WTC11 (cell line): ENCODE measurements around the gene TLE3.

ENCODE experiments used
- CREB1 ChIP-seq: sonication (generic); formaldehyde crosslinking; IDR thresholded peaks from 2 replicates; pipeline ENCODE4 v1.8.0; 2023; ENCODE audit warnings: mild to moderate bottlenecking, missing genetic modification reagents
- EMX1 ChIP-seq: fragments of 250-450 bp; sonication (Bioruptor Pico); IDR thresholded peaks from 2 replicates; pipeline ENCODE4 v1.8.0; 2021; ENCODE audit warnings: mild to moderate bottlenecking
- JUN ChIP-seq: sonication (generic); formaldehyde crosslinking; IDR thresholded peaks from 2 replicates; pipeline ENCODE4 v1.8.0; 2023; ENCODE audit warnings: mild to moderate bottlenecking, missing genetic modification reagents
- KAT7 ChIP-seq: sonication (generic); formaldehyde crosslinking; IDR thresholded peaks from 2 replicates; pipeline ENCODE4 v1.8.1; 2023; ENCODE audit warnings: missing genetic modification reagents, mild to moderate bottlenecking, borderline replicate concordance
- NR3C1 ChIP-seq: sonication (generic); formaldehyde crosslinking; conservative IDR thresholded peaks from 2 replicates; pipeline ENCODE4 v1.8.1; 2023; ENCODE audit warnings: low read depth, mild to moderate bottlenecking, missing genetic modification reagents
- ZNF232 ChIP-seq: sonication (generic); formaldehyde crosslinking; IDR thresholded peaks from 2 replicates; pipeline ENCODE4 v1.8.0; 2022; ENCODE audit warnings: mild to moderate bottlenecking, missing genetic modification reagents
- TF ChIP-seq, protein P1 (sequence below): fragments of 200-600 bp; IDR thresholded peaks from 2 replicates; pipeline ENCODE4 v1.8.0; 2022; ENCODE audit warnings: antibody characterized with exemption
- TF ChIP-seq, protein P2 (sequence below): sonication (generic); formaldehyde crosslinking; IDR thresholded peaks from 2 replicates; pipeline ENCODE4 v1.8.0; 2022; ENCODE audit warnings: mild to moderate bottlenecking, missing genetic modification reagents
- TF ChIP-seq, protein P3 (sequence below): sonication (generic); formaldehyde crosslinking; IDR thresholded peaks from 2 replicates; pipeline ENCODE4 v1.8.1; 2023; ENCODE audit warnings: mild to moderate bottlenecking, missing genetic modification reagents, moderate library complexity
- TF ChIP-seq, protein P4 (sequence below): fragments of 250-450 bp; sonication (Bioruptor Pico); conservative IDR thresholded peaks from 2 replicates; pipeline ENCODE4 v1.9.0; 2021; ENCODE audit warnings: mild to moderate bottlenecking
- TF ChIP-seq, protein P5 (sequence below): sonication (generic); formaldehyde crosslinking; IDR thresholded peaks from 2 replicates; pipeline ENCODE4 v1.8.0; 2022; ENCODE audit warnings: mild to moderate bottlenecking, missing genetic modification reagents

DNA sequence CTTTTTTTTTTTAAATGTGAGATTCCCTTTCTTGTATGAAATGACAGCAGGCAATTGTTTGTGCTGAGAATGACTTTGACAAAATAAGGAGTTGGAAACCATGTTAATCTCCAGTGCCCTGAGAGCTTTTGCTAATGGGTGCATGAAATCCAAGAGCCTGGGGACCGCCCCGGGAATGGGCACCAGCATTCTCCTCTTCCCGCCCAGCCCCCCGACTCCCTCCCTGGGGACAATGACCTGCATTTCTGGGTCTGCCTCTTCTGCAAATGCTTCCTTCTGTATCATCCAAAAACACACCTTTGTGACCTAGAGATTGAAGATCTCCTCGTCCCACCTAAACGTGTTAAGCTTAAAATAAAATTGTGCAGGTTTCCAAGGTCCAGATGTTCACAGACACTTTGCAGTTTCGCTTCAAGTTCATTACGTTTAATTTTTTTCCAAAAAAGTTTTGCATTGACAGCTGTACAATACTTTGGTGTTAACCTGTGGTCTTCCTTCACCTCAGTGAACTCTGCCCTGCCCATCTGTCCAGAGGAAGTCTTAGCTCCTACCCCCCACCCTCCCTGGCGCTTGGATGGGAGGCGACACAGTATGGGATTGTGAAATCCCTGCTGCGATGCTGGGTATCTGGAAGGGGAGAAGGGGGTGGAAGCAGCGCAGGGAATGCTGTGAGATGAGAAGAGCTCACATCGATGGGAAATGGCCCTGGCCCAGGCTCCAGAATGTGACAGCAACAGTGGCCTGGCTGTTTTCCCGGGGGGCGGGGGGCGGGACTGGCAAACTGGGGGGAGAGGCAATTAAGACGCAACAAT lies 50.1 kb downstream of the TLE3 start:
- TF ChIP-seq, protein P1, sequence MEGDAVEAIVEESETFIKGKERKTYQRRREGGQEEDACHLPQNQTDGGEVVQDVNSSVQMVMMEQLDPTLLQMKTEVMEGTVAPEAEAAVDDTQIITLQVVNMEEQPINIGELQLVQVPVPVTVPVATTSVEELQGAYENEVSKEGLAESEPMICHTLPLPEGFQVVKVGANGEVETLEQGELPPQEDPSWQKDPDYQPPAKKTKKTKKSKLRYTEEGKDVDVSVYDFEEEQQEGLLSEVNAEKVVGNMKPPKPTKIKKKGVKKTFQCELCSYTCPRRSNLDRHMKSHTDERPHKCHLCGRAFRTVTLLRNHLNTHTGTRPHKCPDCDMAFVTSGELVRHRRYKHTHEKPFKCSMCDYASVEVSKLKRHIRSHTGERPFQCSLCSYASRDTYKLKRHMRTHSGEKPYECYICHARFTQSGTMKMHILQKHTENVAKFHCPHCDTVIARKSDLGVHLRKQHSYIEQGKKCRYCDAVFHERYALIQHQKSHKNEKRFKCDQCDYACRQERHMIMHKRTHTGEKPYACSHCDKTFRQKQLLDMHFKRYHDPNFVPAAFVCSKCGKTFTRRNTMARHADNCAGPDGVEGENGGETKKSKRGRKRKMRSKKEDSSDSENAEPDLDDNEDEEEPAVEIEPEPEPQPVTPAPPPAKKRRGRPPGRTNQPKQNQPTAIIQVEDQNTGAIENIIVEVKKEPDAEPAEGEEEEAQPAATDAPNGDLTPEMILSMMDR = no peak
- TF ChIP-seq, protein P2, sequence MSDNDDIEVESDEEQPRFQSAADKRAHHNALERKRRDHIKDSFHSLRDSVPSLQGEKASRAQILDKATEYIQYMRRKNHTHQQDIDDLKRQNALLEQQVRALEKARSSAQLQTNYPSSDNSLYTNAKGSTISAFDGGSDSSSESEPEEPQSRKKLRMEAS (CRISPR knock-in tag) = no peak
- TF ChIP-seq ZNF232 (CRISPR knock-in tag) (no peak), JUN (CRISPR knock-in tag) (no peak), EMX1 (no peak), CREB1 (no peak), NR3C1 (CRISPR knock-in tag) (no peak), KAT7 (CRISPR knock-in tag) (no peak)
- TF ChIP-seq, protein P3, sequence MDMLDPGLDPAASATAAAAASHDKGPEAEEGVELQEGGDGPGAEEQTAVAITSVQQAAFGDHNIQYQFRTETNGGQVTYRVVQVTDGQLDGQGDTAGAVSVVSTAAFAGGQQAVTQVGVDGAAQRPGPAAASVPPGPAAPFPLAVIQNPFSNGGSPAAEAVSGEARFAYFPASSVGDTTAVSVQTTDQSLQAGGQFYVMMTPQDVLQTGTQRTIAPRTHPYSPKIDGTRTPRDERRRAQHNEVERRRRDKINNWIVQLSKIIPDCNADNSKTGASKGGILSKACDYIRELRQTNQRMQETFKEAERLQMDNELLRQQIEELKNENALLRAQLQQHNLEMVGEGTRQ (CRISPR knock-in tag) = no peak
- TF ChIP-seq, protein P4, sequence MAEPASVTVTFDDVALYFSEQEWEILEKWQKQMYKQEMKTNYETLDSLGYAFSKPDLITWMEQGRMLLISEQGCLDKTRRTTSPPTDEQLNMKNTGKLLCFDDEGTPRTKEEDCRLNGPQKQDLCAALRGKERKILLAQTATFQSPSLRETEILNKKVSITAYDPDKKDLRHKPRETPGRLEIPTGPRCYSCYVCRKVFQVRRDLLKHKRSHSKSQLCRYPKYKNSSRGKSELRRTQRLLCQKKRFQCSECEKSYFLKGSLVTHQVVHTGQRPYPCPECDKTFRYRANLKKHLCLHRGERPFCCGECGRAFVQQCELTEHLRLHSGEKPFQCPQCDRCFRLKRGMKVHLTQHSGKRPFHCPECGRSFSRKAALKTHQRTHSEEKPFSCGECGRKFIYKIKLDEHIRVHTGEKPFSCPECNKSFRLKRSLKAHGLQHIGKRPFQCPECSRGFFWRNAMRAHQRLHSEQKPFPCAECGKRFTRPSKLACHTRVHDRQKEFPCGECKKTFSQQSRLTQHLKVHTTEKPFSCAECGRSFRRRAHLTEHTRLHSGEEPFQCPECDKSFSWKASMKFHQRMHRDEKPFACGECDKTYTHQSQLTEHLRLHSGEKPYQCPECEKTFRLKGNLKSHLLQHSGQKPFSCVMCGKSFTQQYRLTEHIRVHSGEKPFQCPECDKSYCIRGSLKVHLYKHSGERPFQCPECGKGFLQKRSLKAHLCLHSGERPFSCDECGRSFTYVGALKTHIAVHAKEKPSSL = no peak
- TF ChIP-seq, protein P5, sequence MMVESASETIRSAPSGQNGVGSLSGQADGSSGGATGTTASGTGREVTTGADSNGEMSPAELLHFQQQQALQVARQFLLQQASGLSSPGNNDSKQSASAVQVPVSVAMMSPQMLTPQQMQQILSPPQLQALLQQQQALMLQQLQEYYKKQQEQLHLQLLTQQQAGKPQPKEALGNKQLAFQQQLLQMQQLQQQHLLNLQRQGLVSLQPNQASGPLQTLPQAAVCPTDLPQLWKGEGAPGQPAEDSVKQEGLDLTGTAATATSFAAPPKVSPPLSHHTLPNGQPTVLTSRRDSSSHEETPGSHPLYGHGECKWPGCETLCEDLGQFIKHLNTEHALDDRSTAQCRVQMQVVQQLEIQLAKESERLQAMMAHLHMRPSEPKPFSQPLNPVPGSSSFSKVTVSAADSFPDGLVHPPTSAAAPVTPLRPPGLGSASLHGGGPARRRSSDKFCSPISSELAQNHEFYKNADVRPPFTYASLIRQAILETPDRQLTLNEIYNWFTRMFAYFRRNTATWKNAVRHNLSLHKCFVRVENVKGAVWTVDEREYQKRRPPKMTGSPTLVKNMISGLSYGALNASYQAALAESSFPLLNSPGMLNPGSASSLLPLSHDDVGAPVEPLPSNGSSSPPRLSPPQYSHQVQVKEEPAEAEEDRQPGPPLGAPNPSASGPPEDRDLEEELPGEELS (CRISPR knock-in tag) = no peak
